ENCODE results near the gene NIPAL3. TPM values are rescaled to one million over a fixed set of nuclear protein-coding genes. Genes with fewer than 3 reads are reported as not detected.

Gene NIPAL3
- total and polyA plus RNA-seq, 2 donors = 9.2 to 17.1 TPM

- Histone ChIP-seq H3K36me3 (ENCODE audit: control insufficient read depth in 2 of 2, insufficient read depth in 2 of 2, low read length in 1 of 2) (no peaks in the 10 kb centered on the region), H3K9me3 (ENCODE audit: control insufficient read depth in 2 of 2, insufficient read depth in 1 of 2, low read length in 1 of 2) (no peaks in the 10 kb centered on the region), H3K27me3 (ENCODE audit: control insufficient read depth in 2 of 2, insufficient read depth in 1 of 2, low read length in 1 of 2) (no peaks in the 10 kb centered on the region), H3K4me3 (ENCODE audit: low read length in 2 of 2) (no peak overlapping the region), H3K27ac (ENCODE audit: low read depth in 1 of 2, low read length in 1 of 2) (no peak overlapping the region), H3K4me1 (ENCODE audit: control insufficient read depth in 2 of 2, insufficient read depth in 2 of 2, low read length in 2 of 2) (peaks cover 0 to 25% of the 10 kb centered on the region in 2 donors)
- no peak for DNase-seq (ENCODE audit: low read depth in 6 of 9, low spot score in 9 of 9)
- 91% methylated on average over 8 of the region's 8 CpGs for WGBS
Observed at GRCh38 chr1:24388331-24388885, 27.2 kb upstream of the NIPAL3 start.

- 96% methylated on average over 4 of the region's 4 CpGs for WGBS
- no peak overlapping the region for H3K27ac ChIP-seq (ENCODE audit: low read depth in 1 of 2, low read length in 1 of 2)
- H3K9me3 ChIP-seq (ENCODE audit: control insufficient read depth in 2 of 2, insufficient read depth in 1 of 2, low read length in 1 of 2) = no peaks in the 10 kb centered on the region
- H3K36me3 ChIP-seq (ENCODE audit: control insufficient read depth in 2 of 2, insufficient read depth in 2 of 2, low read length in 1 of 2) = no peaks in the 10 kb centered on the region
- H3K27me3 ChIP-seq (ENCODE audit: control insufficient read depth in 2 of 2, insufficient read depth in 1 of 2, low read length in 1 of 2) = no peaks in the 10 kb centered on the region
- H3K4me1 ChIP-seq (ENCODE audit: control insufficient read depth in 2 of 2, insufficient read depth in 2 of 2, low read length in 2 of 2) = peaks cover 0 to 28% of the 10 kb centered on the region in 2 donors
- no peak for DNase-seq (ENCODE audit: low read depth in 6 of 9, low spot score in 9 of 9)
- no peak overlapping the region for H3K4me3 ChIP-seq (ENCODE audit: low read length in 2 of 2)
Observed at GRCh38 chr1:24389231-24389678, 26.3 kb upstream of the NIPAL3 start.

GRCh38 chr1:24390924-24391782 lies 24.4 kb upstream of the NIPAL3 start:
- Histone ChIP-seq H3K36me3 (ENCODE audit: control insufficient read depth in 2 of 2, insufficient read depth in 2 of 2, low read length in 1 of 2) (no peaks in the 10 kb centered on the region), H3K4me1 (ENCODE audit: control insufficient read depth in 2 of 2, insufficient read depth in 2 of 2, low read length in 2 of 2) (peaks cover 0 to 28% of the 10 kb centered on the region in 2 donors), H3K4me3 (ENCODE audit: low read length in 2 of 2) (no peak overlapping the region), H3K27ac (ENCODE audit: low read depth in 1 of 2, low read length in 1 of 2) (peak overlapping the region in 1 of 2 donors; percentile 85), H3K27me3 (ENCODE audit: control insufficient read depth in 2 of 2, insufficient read depth in 1 of 2, low read length in 1 of 2) (no peaks in the 10 kb centered on the region), H3K9me3 (ENCODE audit: control insufficient read depth in 2 of 2, insufficient read depth in 1 of 2, low read length in 1 of 2) (no peaks in the 10 kb centered on the region)
- peak in 5 of 9 donors; percentile 24 to 75 (median 49) for DNase-seq (ENCODE audit: low read depth in 6 of 9, low spot score in 9 of 9)
- 23% methylated on average over 12 of the region's 12 CpGs for WGBS

- H3K27ac ChIP-seq (ENCODE audit: low read depth in 1 of 2, low read length in 1 of 2) = peak overlapping the region; percentile 85
Observed at GRCh38 chr1:24391882-24392603, 23.6 kb upstream of the NIPAL3 start.

GRCh38 chr1:24392604-24392946 lies 23.0 kb upstream of the NIPAL3 start:
- H3K4me1 ChIP-seq (ENCODE audit: control insufficient read depth in 2 of 2, insufficient read depth in 2 of 2, low read length in 2 of 2) = peaks cover 0 to 28% of the 10 kb centered on the region in 2 donors
- WGBS = 92% methylated on average over 4 of the region's 4 CpGs
- no peaks in the 10 kb centered on the region for H3K36me3 ChIP-seq (ENCODE audit: control insufficient read depth in 2 of 2, insufficient read depth in 2 of 2, low read length in 1 of 2)
- H3K27me3 ChIP-seq (ENCODE audit: control insufficient read depth in 2 of 2, insufficient read depth in 1 of 2, low read length in 1 of 2) = no peaks in the 10 kb centered on the region
- DNase-seq (ENCODE audit: low read depth in 6 of 9, low spot score in 9 of 9) = no peak
- H3K27ac ChIP-seq (ENCODE audit: low read depth in 1 of 2, low read length in 1 of 2) = peak overlapping the region in 1 of 2 donors; percentile 85
- no peaks in the 10 kb centered on the region for H3K9me3 ChIP-seq (ENCODE audit: control insufficient read depth in 2 of 2, insufficient read depth in 1 of 2, low read length in 1 of 2)
- H3K4me3 ChIP-seq (ENCODE audit: low read length in 2 of 2) = no peak overlapping the region

More at GRCh38 chr1:24391882-24392603, 23.6 kb upstream of the NIPAL3 start:
- no peak overlapping the region for H3K4me3 ChIP-seq (ENCODE audit: low read length in 2 of 2)
- H3K36me3 ChIP-seq (ENCODE audit: control insufficient read depth in 2 of 2, insufficient read depth in 2 of 2, low read length in 1 of 2) = no peaks in the 10 kb centered on the region
- peaks cover 0 to 28% of the 10 kb centered on the region in 2 donors for H3K4me1 ChIP-seq (ENCODE audit: control insufficient read depth in 2 of 2, insufficient read depth in 2 of 2, low read length in 2 of 2)
- DNase-seq (ENCODE audit: low read depth in 6 of 9, low spot score in 9 of 9) = peak in 4 of 9 donors; percentile 26 to 66 (median 50)
- 85% methylated on average over 11 of the region's 11 CpGs for WGBS
- no peaks in the 10 kb centered on the region for H3K27me3 ChIP-seq (ENCODE audit: control insufficient read depth in 2 of 2, insufficient read depth in 1 of 2, low read length in 1 of 2)
- no peaks in the 10 kb centered on the region for H3K9me3 ChIP-seq (ENCODE audit: control insufficient read depth in 2 of 2, insufficient read depth in 1 of 2, low read length in 1 of 2)

- H3K9me3 ChIP-seq (ENCODE audit: control insufficient read depth in 2 of 2, insufficient read depth in 1 of 2, low read length in 1 of 2) = no peaks in the 10 kb centered on the region
- H3K27ac ChIP-seq (ENCODE audit: low read depth in 1 of 2, low read length in 1 of 2) = peak overlapping the region; percentile 83 to 85
- 95% methylated on average over 4 of the region's 4 CpGs for WGBS
- H3K4me3 ChIP-seq (ENCODE audit: low read length in 2 of 2) = no peak overlapping the region
- peak in 2 of 9 donors; percentile 43 to 71 for DNase-seq (ENCODE audit: low read depth in 6 of 9, low spot score in 9 of 9)
- H3K36me3 ChIP-seq (ENCODE audit: control insufficient read depth in 2 of 2, insufficient read depth in 2 of 2, low read length in 1 of 2) = no peaks in the 10 kb centered on the region
- H3K4me1 ChIP-seq (ENCODE audit: control insufficient read depth in 2 of 2, insufficient read depth in 2 of 2, low read length in 2 of 2) = peaks cover 0 to 28% of the 10 kb centered on the region in 2 donors
- no peaks in the 10 kb centered on the region for H3K27me3 ChIP-seq (ENCODE audit: control insufficient read depth in 2 of 2, insufficient read depth in 1 of 2, low read length in 1 of 2)
Observed at GRCh38 chr1:24392982-24393650, 22.5 kb upstream of the NIPAL3 start.

- no peaks in the 10 kb centered on the region for H3K27me3 ChIP-seq (ENCODE audit: control insufficient read depth in 2 of 2, insufficient read depth in 1 of 2, low read length in 1 of 2)
- no peaks in the 10 kb centered on the region for H3K36me3 ChIP-seq (ENCODE audit: control insufficient read depth in 2 of 2, insufficient read depth in 2 of 2, low read length in 1 of 2)
- H3K9me3 ChIP-seq (ENCODE audit: control insufficient read depth in 2 of 2, insufficient read depth in 1 of 2, low read length in 1 of 2) = no peaks in the 10 kb centered on the region
- DNase-seq (ENCODE audit: low read depth in 6 of 9, low spot score in 9 of 9) = no peak
- H3K27ac ChIP-seq (ENCODE audit: low read depth in 1 of 2, low read length in 1 of 2) = peak overlapping the region; percentile 43 to 85
- no peak overlapping the region for H3K4me3 ChIP-seq (ENCODE audit: low read length in 2 of 2)
- WGBS = 85% methylated on average over 6 of the region's 6 CpGs
- H3K4me1 ChIP-seq (ENCODE audit: control insufficient read depth in 2 of 2, insufficient read depth in 2 of 2, low read length in 2 of 2) = peaks cover 0 to 28% of the 10 kb centered on the region in 2 donors
Observed at GRCh38 chr1:24393892-24394291, 21.7 kb upstream of the NIPAL3 start.

GRCh38 chr1:24400065-24400464 lies 15.5 kb upstream of the NIPAL3 start:
- no peak overlapping the region for H3K4me3 ChIP-seq (ENCODE audit: low read length in 2 of 2)
- no peak for DNase-seq (ENCODE audit: low read depth in 6 of 9, low spot score in 9 of 9)
- peaks cover 0 to 3% of the 10 kb centered on the region in 2 donors for H3K36me3 ChIP-seq (ENCODE audit: control insufficient read depth in 2 of 2, insufficient read depth in 2 of 2, low read length in 1 of 2)
- H3K4me1 ChIP-seq (ENCODE audit: control insufficient read depth in 2 of 2, insufficient read depth in 2 of 2, low read length in 2 of 2) = no peaks in the 10 kb centered on the region
- WGBS = 96% methylated on average over 1 of the region's 1 CpG
- no peaks in the 10 kb centered on the region for H3K9me3 ChIP-seq (ENCODE audit: control insufficient read depth in 2 of 2, insufficient read depth in 1 of 2, low read length in 1 of 2)
- no peaks in the 10 kb centered on the region for H3K27me3 ChIP-seq (ENCODE audit: control insufficient read depth in 2 of 2, insufficient read depth in 1 of 2, low read length in 1 of 2)
- no peak overlapping the region for H3K27ac ChIP-seq (ENCODE audit: low read depth in 1 of 2, low read length in 1 of 2)

All from thymus (tissue), 11 donors.